Caco-2 (cell line): ENCODE data around the gene THSD7A. TPM values are rescaled to one million over a fixed set of nuclear protein-coding genes. Genes with fewer than 3 reads are reported as not detected.

ENCODE experiments used
- BruUV-seq: library from RNA; stranded (reverse); fragments of 400-500 nt; replicated peaks from 2 replicates; lab custom pipeline; 2021; lab: Mats Ljungman, UMichigan
- CTCF ChIA-PET: fragments of 300-600 bp; sonication (Branson Sonifier 250); formaldehyde crosslinking; loops from one replicate; lab custom pipeline; 2022; ENCODE audit warnings: antibody characterized with exemption; lab: Charles Lee
- POLR2A ChIA-PET: fragments of 300-600 bp; sonication (Branson Sonifier 250); formaldehyde crosslinking; loops from one replicate; lab custom pipeline; 2022; ENCODE audit warnings: antibody characterized with exemption; lab: Charles Lee
- DNase-seq, 2 experiments: peaks; one replicate each; pipeline versions ENCODE4 v3.0.0 to v3.0.0-alpha.2; 2020 to 2022
- H3K27me3 ChIP-seq: replicated peaks from 2 replicates; pipeline ENCODE4 v1.6.0; 2011; ENCODE audit warnings: low read length; ENCODE audit not compliant: control insufficient read depth, insufficient read depth
- H3K36me3 ChIP-seq: 2 replicates; pipeline ENCODE4 v1.5.1; 2011; ENCODE audit warnings: low read length; ENCODE audit not compliant: control insufficient read depth, insufficient read depth
- H3K4me1 ChIP-seq: fragments of 250-450 bp; sonication (Bioruptor Pico); 2 replicates; pipeline ENCODE4 v1.5.1; 2020; ENCODE audit warnings: mild to moderate bottlenecking
- H3K4me3 ChIP-seq: 2 replicates; pipeline ENCODE4 v1.5.1; 2011; ENCODE audit warnings: low read depth, mild to moderate bottlenecking, control low read depth, low read length
- H3K9me3 ChIP-seq: fragments of 250-450 bp; sonication (Bioruptor Pico); 2 replicates; pipeline ENCODE4 v1.5.1; 2020; ENCODE audit warnings: mild to moderate bottlenecking, moderate library complexity
- H3K27ac Mint-ChIP-seq: one replicate; pipeline ENCODE4 v1.8.0; 2022; ENCODE audit warnings: mixed read lengths; ENCODE audit not compliant: unreplicated experiment
- H3K27me3 Mint-ChIP-seq: one replicate; pipeline ENCODE4 v1.8.0; 2022; ENCODE audit warnings: mixed read lengths; ENCODE audit not compliant: insufficient read depth, unreplicated experiment
- H3K36me3 Mint-ChIP-seq: one replicate; pipeline ENCODE4 v1.8.0; 2022; ENCODE audit warnings: mild to moderate bottlenecking, mixed read lengths; ENCODE audit not compliant: insufficient read depth, unreplicated experiment
- H3K4me1 Mint-ChIP-seq: one replicate; pipeline ENCODE4 v1.8.0; 2022; ENCODE audit warnings: low read depth, mixed read lengths; ENCODE audit not compliant: unreplicated experiment
- H3K4me3 Mint-ChIP-seq: one replicate; pipeline ENCODE4 v1.8.0; 2022; ENCODE audit warnings: mild to moderate bottlenecking, moderate library complexity, mixed read lengths; ENCODE audit not compliant: unreplicated experiment
- H3K9me3 Mint-ChIP-seq: one replicate; pipeline ENCODE4 v1.8.0; 2022; ENCODE audit warnings: mixed read lengths; ENCODE audit not compliant: unreplicated experiment
- intact Hi-C: fragments of 100-400 bp; cut with micrococcal nuclease; formaldehyde crosslinking; loops from one replicate; pipeline ENCODE4 v1.10.0; 2022; ENCODE audit not compliant: unreplicated experiment
- total RNA-seq: library from RNA; stranded (reverse); gene quantifications from 2 replicates; pipeline ENCODE4 v1.2.3, GENCODE V29; 2022
- TF ChIP-seq, protein P1 (sequence below), 2 experiments: fragments of 200-600 bp in 1 of 2; IDR thresholded peaks; 1 replicate in 1 of 2; 2 replicates in 1 of 2; pipeline versions ENCODE4 v1.5.1 to v1.8.0; 2011 to 2022; ENCODE audit warnings: antibody characterized with exemption in 1 of 2, control low read depth in 1 of 2, inconsistent platforms in 1 of 2, low read depth in 1 of 2, low read length in 1 of 2, mild to moderate bottlenecking in 1 of 2, moderate library complexity in 1 of 2; ENCODE audit not compliant: insufficient read depth in 1 of 2, severe bottlenecking in 1 of 2, unreplicated experiment in 1 of 2

Gene THSD7A
- total RNA-seq, 1 experiment from 2014 or later = 0.05 TPM

DNA sequence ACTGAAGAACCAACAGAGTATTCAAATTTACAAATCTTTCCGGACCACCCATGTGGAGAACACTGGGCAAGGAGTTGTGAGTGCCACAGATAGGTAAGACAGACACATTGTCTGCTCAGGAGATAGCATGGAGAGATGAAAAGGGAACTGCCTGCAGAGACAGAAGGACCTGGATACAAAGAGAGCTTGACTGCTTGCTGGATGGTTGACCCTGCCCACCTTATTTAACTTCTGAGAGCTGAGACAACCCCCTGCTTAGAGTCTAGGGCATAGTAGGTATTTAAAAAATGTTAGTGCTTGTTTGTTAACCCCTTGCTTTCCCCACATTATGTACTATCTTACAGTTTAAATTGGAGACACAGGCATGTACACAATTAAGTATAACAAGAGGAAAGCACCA is 314.1 kb downstream of the THSD7A start:
- TF ChIP-seq, protein P1, sequence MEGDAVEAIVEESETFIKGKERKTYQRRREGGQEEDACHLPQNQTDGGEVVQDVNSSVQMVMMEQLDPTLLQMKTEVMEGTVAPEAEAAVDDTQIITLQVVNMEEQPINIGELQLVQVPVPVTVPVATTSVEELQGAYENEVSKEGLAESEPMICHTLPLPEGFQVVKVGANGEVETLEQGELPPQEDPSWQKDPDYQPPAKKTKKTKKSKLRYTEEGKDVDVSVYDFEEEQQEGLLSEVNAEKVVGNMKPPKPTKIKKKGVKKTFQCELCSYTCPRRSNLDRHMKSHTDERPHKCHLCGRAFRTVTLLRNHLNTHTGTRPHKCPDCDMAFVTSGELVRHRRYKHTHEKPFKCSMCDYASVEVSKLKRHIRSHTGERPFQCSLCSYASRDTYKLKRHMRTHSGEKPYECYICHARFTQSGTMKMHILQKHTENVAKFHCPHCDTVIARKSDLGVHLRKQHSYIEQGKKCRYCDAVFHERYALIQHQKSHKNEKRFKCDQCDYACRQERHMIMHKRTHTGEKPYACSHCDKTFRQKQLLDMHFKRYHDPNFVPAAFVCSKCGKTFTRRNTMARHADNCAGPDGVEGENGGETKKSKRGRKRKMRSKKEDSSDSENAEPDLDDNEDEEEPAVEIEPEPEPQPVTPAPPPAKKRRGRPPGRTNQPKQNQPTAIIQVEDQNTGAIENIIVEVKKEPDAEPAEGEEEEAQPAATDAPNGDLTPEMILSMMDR (IDR thresholded peaks at IDR 0.05; ENCODE audit: insufficient read depth in 1 of 2, low read depth in 1 of 2, low read length in 1 of 2, severe bottlenecking in 1 of 2, unreplicated experiment in 1 of 2) = no peak
- no TSS peak for BruUV-seq
- POLR2A ChIA-PET = no interaction called here

DNA sequence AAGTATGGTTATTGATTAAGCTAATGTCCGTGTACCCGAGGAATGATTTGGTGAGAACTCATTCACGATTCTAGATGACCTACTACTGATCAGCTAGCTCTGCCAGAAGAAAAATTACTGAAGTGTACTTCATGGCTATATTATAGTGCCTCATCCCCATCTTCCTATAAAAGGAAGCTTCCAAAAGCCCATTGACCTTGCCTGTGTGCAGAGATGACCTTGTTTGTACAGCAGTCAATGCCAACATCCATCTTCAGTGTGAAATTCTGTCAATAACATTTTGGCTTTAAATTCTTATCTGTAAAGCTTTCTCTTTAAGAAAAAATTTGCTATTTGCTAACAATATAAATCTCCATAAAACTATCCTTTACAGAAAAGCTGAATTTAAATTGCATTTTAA is 315.7 kb downstream of the THSD7A start:
- no TSS peak for BruUV-seq
- Histone ChIP-seq H3K36me3 (no peaks in the 10 kb centered on the region), H3K27me3 (no peaks in the 10 kb centered on the region), H3K4me1 (no peaks in the 10 kb centered on the region), H3K4me3 (no peak overlapping the region), H3K9me3 (no peaks in the 10 kb centered on the region)
- no peaks in the 10 kb centered on the region for H3K36me3 Mint-ChIP-seq
- no peak overlapping the region for H3K4me3 Mint-ChIP-seq
- intact Hi-C loops = no loop called here
- no peaks in the 10 kb centered on the region for H3K27me3 Mint-ChIP-seq
- TF ChIP-seq, protein P1 (IDR thresholded peaks at IDR 0.05; ENCODE audit: insufficient read depth in 1 of 2, low read depth in 1 of 2, low read length in 1 of 2, severe bottlenecking in 1 of 2, unreplicated experiment in 1 of 2) = no peak
- H3K4me1 Mint-ChIP-seq = no peaks in the 10 kb centered on the region
- DNase-seq = no peak
- POLR2A ChIA-PET = no interaction called here
- H3K27ac Mint-ChIP-seq = no peak overlapping the region
- CTCF ChIA-PET = no interaction called here
- H3K9me3 Mint-ChIP-seq = no peaks in the 10 kb centered on the region

More for the DNA sequence above, 314.1 kb downstream of the THSD7A start:
- CTCF ChIA-PET = no interaction called here
- Histone ChIP-seq H3K4me3 (no peak overlapping the region), H3K9me3 (no peaks in the 10 kb centered on the region), H3K36me3 (no peaks in the 10 kb centered on the region), H3K4me1 (no peaks in the 10 kb centered on the region), H3K27me3 (no peaks in the 10 kb centered on the region)
- H3K4me1 Mint-ChIP-seq = no peaks in the 10 kb centered on the region
- no peaks in the 10 kb centered on the region for H3K36me3 Mint-ChIP-seq
- intact Hi-C loops = no loop called here
- H3K4me3 Mint-ChIP-seq = no peak overlapping the region
- no peak overlapping the region for H3K27ac Mint-ChIP-seq
- DNase-seq = no peak
- no peaks in the 10 kb centered on the region for H3K27me3 Mint-ChIP-seq
- no peaks in the 10 kb centered on the region for H3K9me3 Mint-ChIP-seq

DNA sequence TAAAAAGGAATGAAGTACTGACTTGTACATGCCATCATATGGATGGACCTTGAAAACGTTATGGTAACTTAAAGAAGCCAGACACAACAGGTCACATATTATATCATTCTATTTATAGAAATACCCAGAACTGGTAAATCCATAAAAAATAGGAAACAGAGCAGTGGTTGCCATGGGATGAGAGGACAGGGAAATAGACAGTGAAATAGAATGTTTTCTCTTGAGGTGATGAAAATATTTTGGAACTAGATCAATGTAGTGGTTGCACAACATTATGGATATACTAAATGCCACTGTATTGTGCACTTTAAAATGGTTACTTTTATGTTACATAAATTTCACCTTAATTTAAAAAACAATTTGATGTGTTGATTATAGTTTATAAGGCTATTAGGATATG is 318.5 kb downstream of the THSD7A start:
- Mint-ChIP-seq H3K9me3 (no peaks in the 10 kb centered on the region), H3K4me3 (no peak overlapping the region), H3K27me3 (no peaks in the 10 kb centered on the region), H3K4me1 (no peaks in the 10 kb centered on the region), H3K27ac (no peak overlapping the region), H3K36me3 (no peaks in the 10 kb centered on the region)
- DNase-seq = no peak
- H3K4me1 ChIP-seq = no peaks in the 10 kb centered on the region
- BruUV-seq = no TSS peak
- intact Hi-C loops = no loop called here
- POLR2A ChIA-PET = no interaction called here
- CTCF ChIA-PET = no interaction called here
- no peaks in the 10 kb centered on the region for H3K36me3 ChIP-seq
- H3K27me3 ChIP-seq = no peaks in the 10 kb centered on the region
- no peaks in the 10 kb centered on the region for H3K9me3 ChIP-seq
- TF ChIP-seq, protein P1 (IDR thresholded peaks at IDR 0.05; ENCODE audit: insufficient read depth in 1 of 2, low read depth in 1 of 2, low read length in 1 of 2, severe bottlenecking in 1 of 2, unreplicated experiment in 1 of 2) = no peak
- no peak overlapping the region for H3K4me3 ChIP-seq
